K562 (cell line): ENCODE results near the gene ZSWIM3. TPM values are rescaled to one million over a fixed set of nuclear protein-coding genes. Genes with fewer than 3 reads are reported as not detected.
A peak's percentile ranks its signal among the peaks of the same experiment; 100 is the strongest.

ENCODE experiments used
- ATAC-seq: fragments of 200-7000 bp; cut with Tn5 transposase; 3 replicates; pipeline ENCODE4 v1.9.1; 2020; ENCODE audit warnings: moderate library complexity
- BruUV-seq: library from RNA; stranded (reverse); fragments of 400-500 nt; replicated peaks from 2 replicates; lab custom pipeline; 2021; lab: Mats Ljungman, UMichigan
- CTCF ChIA-PET: fragments of 300-600 bp; formaldehyde crosslinking; extraction: SDS; loops from one replicate; lab custom pipeline; 2021; ENCODE audit warnings: low intra/inter-chr PET ratio; lab: Yijun Ruan, JAX
- POLR2A ChIA-PET: fragments of 300-600, 350-650 bp; sonication (Branson Sonifier 250); formaldehyde crosslinking; extraction: SDS; loops from one replicate; lab custom pipeline; 2021; ENCODE audit warnings: antibody characterized with exemption, inconsistent platforms; lab: Yijun Ruan, JAX
- DNase-seq, 4 experiments: peaks; one replicate each; pipeline versions ENCODE4 v3.0.0 to v3.0.0-alpha.2; 2011 to 2018; ENCODE audit warnings: low spot score in 3 of 4, mixed read lengths in 3 of 4; ENCODE audit errors: extremely low read depth in 1 of 4
- FAIRE-seq: peaks from 2 replicates; lab custom pipeline; 2011; peaks lifted over from hg19 to GRCh38; lab: Jason Lieb, UNC
- H2AFZ ChIP-seq: 2 replicates; pipeline ENCODE4 v1.6.0; 2011; ENCODE audit warnings: low read depth, low read length, control low read depth, inconsistent platforms
- H3K27ac ChIP-seq: fragments of 200-600 bp; 3 replicates; pipeline ENCODE4 v1.8.0; 2011; ENCODE audit warnings: low read depth, mild to moderate bottlenecking, control low read depth, inconsistent platforms, low read length, moderate library complexity, mixed read lengths; ENCODE audit errors: extremely low read depth
- H3K27me3 ChIP-seq, 2 experiments: fragments of 300-600 bp in 1 of 2; 2 replicates in 1 of 2; 3 replicates in 1 of 2; pipeline versions ENCODE4 v1.6.0 to v1.8.0; 2011; ENCODE audit warnings: inconsistent platforms in 2 of 2, low read length in 2 of 2, mild to moderate bottlenecking in 1 of 2, mixed read lengths in 1 of 2, moderate library complexity in 1 of 2; ENCODE audit not compliant: control insufficient read depth in 2 of 2, insufficient read depth in 2 of 2
- H3K36me3 ChIP-seq: fragments of 300-600 bp; 3 replicates; pipeline ENCODE4 v1.8.0; 2011; ENCODE audit warnings: mild to moderate bottlenecking, low read length, inconsistent platforms; ENCODE audit not compliant: control insufficient read depth, insufficient read depth
- H3K4me1 ChIP-seq, 2 experiments: fragments of 200-600 bp in 1 of 2; replicated peaks in 1 of 2; 2 replicates in 1 of 2; 3 replicates in 1 of 2; pipeline versions ENCODE4 v1.5.1 to v1.8.0; 2011; ENCODE audit warnings: inconsistent platforms in 2 of 2, low read length in 2 of 2, mild to moderate bottlenecking in 1 of 2, mixed read lengths in 1 of 2, moderate library complexity in 1 of 2; ENCODE audit not compliant: control insufficient read depth in 2 of 2, insufficient read depth in 2 of 2
- H3K4me2 ChIP-seq: 2 replicates; pipeline ENCODE4 v1.6.1; 2011; ENCODE audit warnings: low read length, control low read depth, inconsistent platforms, mixed read lengths; ENCODE audit not compliant: insufficient read depth
- H3K4me3 ChIP-seq: fragments of 200-600 bp; sonication (generic), shearing (Covaris generic); 2 replicates; pipeline ENCODE4 v1.5.1; 2016; ENCODE audit warnings: control low read depth, inconsistent platforms
- H3K79me2 ChIP-seq: fragments of 200-600 bp; 3 replicates; pipeline ENCODE4 v1.8.0; 2011; ENCODE audit warnings: low read length, inconsistent platforms; ENCODE audit not compliant: control insufficient read depth, insufficient read depth
- H3K9ac ChIP-seq, 2 experiments: 2 replicates each; pipeline versions ENCODE4 v1.6.0 to v1.6.1; 2011; ENCODE audit warnings: low read depth in 2 of 2, low read length in 2 of 2, control low read depth in 1 of 2, inconsistent platforms in 1 of 2, mild to moderate bottlenecking in 1 of 2, mixed read lengths in 1 of 2; ENCODE audit not compliant: insufficient read depth in 1 of 2
- H3K9me1 ChIP-seq: one replicate; pipeline ENCODE4 v1.6.0; 2011; ENCODE audit warnings: inconsistent platforms, mild to moderate bottlenecking, low read length, moderate library complexity; ENCODE audit not compliant: control insufficient read depth, insufficient read depth
- H3K9me3 ChIP-seq: replicated peaks from 2 replicates; pipeline ENCODE4 v1.5.1; 2011; ENCODE audit warnings: low read depth, low read length, inconsistent platforms; ENCODE audit not compliant: control insufficient read depth, insufficient read depth
- H4K20me1 ChIP-seq: replicated peaks from 2 replicates; pipeline ENCODE4 v1.6.1; 2011; ENCODE audit warnings: low read length, inconsistent platforms, mixed read lengths; ENCODE audit not compliant: control insufficient read depth, insufficient read depth
- WGBS: fragments of 100-300 bp; shearing (Covaris generic); methylation state at CpG from one replicate; pipeline ENCODE4 v1.1.6; 2016; ENCODE audit warnings: low coverage, mixed read lengths; ENCODE audit not compliant: insufficient coverage; ENCODE audit errors: missing lambda C conversion rate; 5-methylcytosine and 5-hydroxymethylcytosine counted together
- in situ Hi-C: fragments of 300-500 bp; cut with MboI; formaldehyde crosslinking; loops from 4 replicates; pipeline ENCODE4 v1.15.0; 2018; ENCODE audit warnings: inconsistent platforms, mixed read lengths
- intact Hi-C: fragments of 100-400 bp; cut with micrococcal nuclease; formaldehyde crosslinking; loops from 2 replicates; pipeline ENCODE4 v1.14.2; 2022
- polyA plus RNA-seq, 8 experiments: library from polyadenylated mRNA; depleted of rRNA in 4 of 8; stranded (reverse) in 5 of 8; unstranded in 3 of 8; fragments of >200 nt; fragmentation: Nextera tagmentation in 2 of 8; fragmentation: Illumina TruSeq in 1 of 8; extraction: Ambion mirVana in 2 of 8; extraction: Trizol in 1 of 8; gene quantifications; 2 replicates each; pipeline versions ENCODE4 v1.2.1 to v1.2.3, GENCODE V29; 2011 to 2014; ENCODE audit warnings: inconsistent platforms in 1 of 8, missing spikeins in 1 of 8
- total RNA-seq, 7 experiments: library from RNA; depleted of rRNA in 6 of 7; stranded (reverse); fragments of >200 nt in 6 of 7; fragmentation: Illumina TruSeq in 2 of 7; extraction: Trizol in 2 of 7; gene quantifications; 2 replicates each; pipeline versions ENCODE4 v1.2.1 to v1.2.3, GENCODE V29; 2011 to 2021; ENCODE audit warnings: low replicate concordance in 1 of 7
- TF ChIP-seq, protein P1 (sequence below): fragments of 250-450 bp; sonication (Bioruptor Pico); IDR thresholded peaks from 2 replicates; pipeline ENCODE4 v1.8.0; 2022; ENCODE audit warnings: moderate library complexity, mild to moderate bottlenecking, inconsistent platforms
- TF ChIP-seq, protein P2 (sequence below): fragments of 450-650 bp; IDR thresholded peaks from 2 replicates; pipeline ENCODE4 v1.6.1; 2018; ENCODE audit warnings: mild to moderate bottlenecking, low read depth; ENCODE audit not compliant: partially characterized antibody

The ZSWIM3 gene
- total and polyA plus RNA-seq, 9 of the 15 experiments (the other 6 are each of a cell fraction or from before 2014, with no cell fraction given) = 1.7 to 4.3 (median 2.9) TPM

DNA sequence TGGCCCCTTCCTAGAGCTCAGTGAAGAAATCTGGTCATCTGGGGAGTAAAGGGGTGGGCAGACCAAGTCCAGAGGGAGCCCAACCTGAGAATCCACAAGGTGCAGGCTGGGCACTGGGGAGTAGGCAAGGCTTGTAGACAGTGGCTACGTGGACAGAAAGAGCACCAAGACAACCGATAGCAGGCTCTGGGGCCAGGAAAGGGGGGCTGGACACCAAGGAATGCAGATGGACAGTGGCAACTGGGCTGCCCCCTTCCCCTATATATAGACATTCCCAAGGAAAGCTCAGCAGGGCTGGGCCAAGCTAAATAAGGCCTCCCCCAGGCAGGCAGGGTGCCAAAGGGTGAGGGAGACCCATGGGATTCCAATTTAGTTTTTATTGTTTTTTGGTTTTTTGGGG lies 28.8 kb upstream of the ZSWIM3 start:
- no peaks in the 10 kb centered on the region for H4K20me1 ChIP-seq
- BruUV-seq = no TSS peak
- no peaks in the 10 kb centered on the region for H3K36me3 ChIP-seq
- DNase-seq (no peak), ATAC-seq (no peak), FAIRE-seq (no peak)
- H3K27me3 ChIP-seq = peaks cover 0 to 3% of the 10 kb centered on the region in 2 experiments; a peak in 1 of 5 replicates
- no peaks in the 10 kb centered on the region for H3K9me3 ChIP-seq
- no peak overlapping the region for H3K4me2 ChIP-seq
- intact Hi-C loops = no loop called here
- ChIA-PET CTCF (no interaction called here), POLR2A (interaction anchor here (0.6 to 1.2 kb wide), 3 partner anchors 50 to 65 kb away, joined by 3 to 5 read pairs (median 4); no protein-coding TSS in a partner anchor)
- WGBS = 10% methylated on average over 2 of the region's 2 CpGs
- no peak overlapping the region for H3K27ac ChIP-seq
- TF ChIP-seq, protein P1, sequence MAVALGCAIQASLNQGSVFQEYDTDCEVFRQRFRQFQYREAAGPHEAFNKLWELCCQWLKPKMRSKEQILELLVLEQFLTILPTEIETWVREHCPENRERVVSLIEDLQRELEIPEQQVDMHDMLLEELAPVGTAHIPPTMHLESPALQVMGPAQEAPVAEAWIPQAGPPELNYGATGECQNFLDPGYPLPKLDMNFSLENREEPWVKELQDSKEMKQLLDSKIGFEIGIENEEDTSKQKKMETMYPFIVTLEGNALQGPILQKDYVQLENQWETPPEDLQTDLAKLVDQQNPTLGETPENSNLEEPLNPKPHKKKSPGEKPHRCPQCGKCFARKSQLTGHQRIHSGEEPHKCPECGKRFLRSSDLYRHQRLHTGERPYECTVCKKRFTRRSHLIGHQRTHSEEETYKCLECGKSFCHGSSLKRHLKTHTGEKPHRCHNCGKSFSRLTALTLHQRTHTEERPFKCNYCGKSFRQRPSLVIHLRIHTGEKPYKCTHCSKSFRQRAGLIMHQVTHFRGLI = peak; percentile 42; the same call in 1 of the 2 replicates
- TF ChIP-seq, protein P2, sequence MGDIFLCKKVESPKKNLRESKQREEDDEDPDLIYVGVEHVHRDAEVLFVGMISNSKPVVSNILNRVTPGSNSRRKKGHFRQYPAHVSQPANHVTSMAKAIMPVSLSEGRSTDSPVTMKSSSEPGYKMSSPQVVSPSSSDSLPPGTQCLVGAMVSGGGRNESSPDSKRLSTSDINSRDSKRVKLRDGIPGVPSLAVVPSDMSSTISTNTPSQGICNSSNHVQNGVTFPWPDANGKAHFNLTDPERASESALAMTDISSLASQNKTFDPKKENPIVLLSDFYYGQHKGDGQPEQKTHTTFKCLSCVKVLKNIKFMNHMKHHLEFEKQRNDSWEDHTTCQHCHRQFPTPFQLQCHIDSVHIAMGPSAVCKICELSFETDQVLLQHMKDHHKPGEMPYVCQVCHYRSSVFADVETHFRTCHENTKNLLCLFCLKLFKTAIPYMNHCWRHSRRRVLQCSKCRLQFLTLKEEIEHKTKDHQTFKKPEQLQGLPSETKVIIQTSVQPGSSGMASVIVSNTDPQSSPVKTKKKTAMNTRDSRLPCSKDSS = no peak
- H2AFZ ChIP-seq = no peak overlapping the region
- in situ Hi-C loops = no loop called here
- peaks cover 26 to 28% of the 10 kb centered on the region in 2 experiments; a peak in 4 of 5 replicates for H3K4me1 ChIP-seq
- no peaks in the 10 kb centered on the region for H3K9me1 ChIP-seq
- H3K79me2 ChIP-seq = no peaks in the 10 kb centered on the region
- H3K4me3 ChIP-seq = no peak overlapping the region
- H3K9ac ChIP-seq = no peak overlapping the region
